Occipital lobe (tissue), 2 donors: ENCODE measurements around the gene RC3H2. TPM values are rescaled to one million over a fixed set of nuclear protein-coding genes. Genes with fewer than 3 reads are reported as not detected.
"Not testable (repeated sequence)": the region's sequence is repeated elsewhere in the genome, so short reads cannot be mapped to it uniquely, and the experiment has no call there.

Source experiments
- DNase-seq: peaks from one replicate; lab custom pipeline; 2025; lab: John Stamatoyannopoulos, UW
- total RNA-seq: library from RNA; depleted of rRNA; stranded (reverse); fragments of >200 nt; gene quantifications from one replicate; pipeline ENCODE4 v1.2.3, GENCODE V29; 2014

Gene RC3H2
- total RNA-seq, 1 donor from 2014 or later = 125 TPM

DNA sequence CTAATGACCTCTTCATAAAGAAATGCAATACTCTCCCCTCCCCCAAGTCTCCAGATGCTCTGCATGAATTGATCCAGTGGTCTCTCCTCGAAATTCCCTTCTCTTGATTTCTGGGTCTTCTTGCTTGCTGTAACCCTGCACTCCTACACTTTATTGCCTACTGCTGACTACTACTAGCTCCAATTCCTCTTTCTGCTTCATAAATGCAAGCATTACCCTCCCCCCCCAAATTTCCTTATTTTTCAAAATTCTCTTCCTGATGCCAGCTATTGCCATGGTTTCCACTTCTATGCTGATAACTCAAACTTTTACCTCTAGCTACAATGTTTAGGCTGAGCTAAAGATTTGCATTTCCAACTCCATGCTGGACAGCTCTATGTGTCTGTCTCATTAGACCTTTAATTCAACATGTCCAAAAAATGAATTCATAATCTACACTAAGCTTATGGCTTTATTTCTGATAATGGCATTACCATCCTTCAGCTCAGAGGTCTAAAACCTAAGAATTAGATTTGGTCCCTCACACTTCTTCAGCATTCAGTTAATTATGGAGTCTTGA is 24.7 kb upstream of the RC3H2 start:
- no peak for DNase-seq

DNA sequence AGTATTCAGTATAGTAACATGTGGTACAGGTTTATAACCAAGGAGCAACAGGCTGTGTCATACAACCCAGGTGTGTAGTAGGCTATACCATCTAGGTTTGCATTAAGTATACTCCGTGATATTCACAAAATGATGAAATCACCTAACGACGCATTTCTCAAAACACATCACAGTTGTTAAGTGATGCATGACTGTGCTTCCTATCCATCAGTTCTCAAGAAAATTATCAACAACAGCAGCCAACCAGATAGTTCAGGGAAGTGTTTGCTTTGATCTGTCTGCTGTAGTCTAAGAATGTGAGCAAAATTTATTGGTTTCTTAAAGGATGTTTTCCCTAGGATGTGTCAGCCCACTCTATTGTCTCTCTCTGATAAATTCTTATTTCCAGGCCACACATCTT is 18.8 kb upstream of the RC3H2 start:
- DNase-seq = no peak

DNA sequence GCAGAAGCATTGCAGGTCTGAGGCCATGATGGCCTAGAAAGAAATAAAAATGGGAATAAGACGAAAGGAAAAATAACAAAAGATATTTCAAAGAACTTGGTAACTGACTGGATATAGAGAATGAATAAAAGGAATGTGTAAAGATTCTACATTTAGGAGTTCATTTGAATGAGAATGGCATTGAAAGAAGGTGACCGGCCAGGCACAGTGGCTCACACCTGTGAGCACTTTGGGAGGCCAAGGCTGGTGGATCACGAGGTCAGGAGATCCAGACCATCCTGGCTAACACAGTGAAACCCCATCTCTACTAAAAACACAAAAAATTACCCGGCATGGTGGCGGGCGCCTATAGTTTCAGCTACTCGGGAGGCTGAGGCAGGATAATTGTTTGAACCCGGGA is 17.6 kb upstream of the RC3H2 start:
- no peak for DNase-seq

DNA sequence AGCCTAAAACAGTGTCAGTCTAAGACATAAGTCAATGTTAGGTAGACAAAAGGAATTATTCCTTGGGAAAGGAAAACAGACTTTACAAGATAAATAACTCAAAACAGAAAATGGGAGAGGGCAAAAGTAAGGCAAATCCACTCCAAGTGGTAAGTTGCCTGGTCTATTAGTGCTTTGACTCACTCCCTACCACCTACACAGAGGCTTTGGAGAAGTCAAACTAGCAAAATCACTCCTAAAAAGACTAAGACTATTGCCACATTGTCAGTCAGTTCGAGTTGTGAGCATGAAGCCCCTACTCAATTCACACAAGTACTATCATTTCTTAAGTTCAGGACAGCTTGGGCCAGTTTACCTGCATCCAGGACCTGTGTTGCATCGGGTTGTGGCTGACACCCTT is 13.2 kb upstream of the RC3H2 start:
- DNase-seq = no peak

DNA sequence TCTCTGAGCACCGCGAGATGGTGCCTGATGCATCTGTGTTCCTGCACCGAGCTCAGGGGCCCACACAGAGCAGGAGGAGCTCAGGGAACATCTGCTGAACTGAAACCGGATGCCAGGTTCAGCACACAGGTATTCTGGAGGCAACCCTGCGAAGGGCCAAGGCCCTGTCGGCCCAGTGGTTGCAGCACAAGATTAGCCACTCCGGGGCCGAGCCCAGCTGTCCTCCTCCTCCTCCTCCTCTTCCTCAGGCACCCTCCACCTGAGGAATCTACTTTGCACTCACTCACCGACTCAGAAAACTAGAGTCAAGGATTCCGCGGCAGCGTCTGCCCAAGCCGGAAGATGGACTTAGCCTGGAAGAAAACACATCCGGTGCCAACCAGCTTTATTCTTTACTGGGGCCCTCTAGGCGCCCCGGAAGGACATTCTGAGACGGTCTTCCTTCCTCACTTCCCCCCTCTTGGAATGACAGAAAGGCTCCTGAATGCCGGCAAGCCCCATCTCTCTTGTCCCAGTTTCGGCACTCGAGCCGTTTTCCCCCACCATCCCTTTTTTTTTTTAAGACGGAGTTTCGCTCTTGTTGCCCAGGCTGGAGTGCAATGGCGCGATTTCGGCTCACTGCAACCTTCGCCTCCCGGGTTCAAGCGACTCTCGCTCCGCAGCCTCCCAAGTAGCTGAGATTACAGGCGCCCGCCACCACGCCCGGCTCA is 8.0 kb upstream of the RC3H2 start, which contains the start of gene ZBTB6:
Gene ZBTB6 (minus strand): TSS at position 360 of the 710 bp plus-strand sequence. CDS start 1,251 bp downstream, outside the sequence.
- DNase-seq = peak; percentile 85

DNA sequence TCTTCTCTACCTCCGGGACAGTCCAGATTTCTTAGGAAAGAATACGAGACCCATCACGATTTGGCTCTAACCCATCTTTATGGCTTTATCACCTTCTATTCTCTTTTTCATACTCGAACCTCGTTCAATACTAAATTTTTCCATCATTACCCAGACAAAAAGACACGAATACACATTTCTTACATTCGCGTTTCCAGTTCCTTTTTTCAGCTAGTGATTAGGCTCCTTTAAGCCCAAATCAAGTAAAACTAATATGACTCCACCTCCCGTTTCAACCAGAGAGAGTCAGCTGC is 7.5 kb upstream of the RC3H2 start:
- no peak for DNase-seq

DNA sequence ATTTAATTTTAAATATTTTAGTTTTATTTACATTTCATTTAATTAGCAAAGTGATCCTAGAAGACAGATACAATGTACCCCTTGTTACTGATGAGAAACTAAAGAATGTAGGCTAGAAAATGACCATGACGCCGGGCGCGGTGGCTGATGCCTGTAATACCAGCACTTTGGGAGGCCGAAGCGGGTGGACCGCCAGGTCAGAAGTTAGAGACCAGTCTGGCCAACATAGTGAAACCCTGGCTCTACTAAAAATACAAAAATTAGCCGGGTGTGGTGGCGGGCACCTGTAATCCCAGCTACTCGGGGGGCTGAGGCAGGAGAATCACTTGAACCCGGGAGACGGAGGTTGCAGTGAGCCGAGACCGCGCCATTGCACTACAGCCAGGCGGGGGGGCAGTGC is 963 bp upstream of the RC3H2 start:
- DNase-seq = not testable (repeated sequence)

DNA sequence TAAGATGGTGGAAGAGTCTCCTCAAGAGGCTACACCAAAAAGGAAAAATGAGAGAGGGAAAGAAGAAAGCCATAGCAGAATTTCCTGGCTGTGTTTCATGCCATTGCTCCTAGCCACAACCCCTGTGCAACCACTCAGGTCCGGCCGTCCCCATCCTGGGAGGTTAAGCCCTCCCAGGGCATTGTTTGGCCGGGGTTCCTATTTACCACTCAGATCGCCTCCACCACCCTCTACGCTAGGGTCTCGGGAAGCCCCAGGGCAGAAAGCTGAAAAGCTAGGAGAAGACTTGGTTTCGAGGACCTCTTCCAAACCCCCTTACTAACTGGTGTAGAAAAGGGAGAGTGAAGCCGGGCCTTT is 715 bp downstream of the RC3H2 start:
- DNase-seq = no peak

DNA sequence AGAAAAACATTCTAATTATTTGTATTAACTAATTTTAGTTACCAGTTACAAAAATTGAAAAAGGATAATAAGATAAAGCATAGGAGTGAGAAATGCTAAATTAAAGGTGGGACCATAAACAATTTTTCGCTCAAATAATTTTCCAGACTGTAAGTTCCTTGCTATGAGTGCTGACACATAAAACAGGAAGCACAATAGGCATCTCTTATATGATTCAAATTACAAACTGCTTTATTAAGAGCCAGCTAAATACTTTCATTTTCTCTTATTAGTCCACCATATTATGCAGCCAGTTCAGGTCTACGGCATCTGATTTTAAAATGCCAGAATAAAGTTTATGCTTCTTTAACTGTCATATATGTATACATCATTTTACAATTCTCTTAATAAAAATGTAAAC is 4.4 kb downstream of the RC3H2 start:
- DNase-seq = no peak

DNA sequence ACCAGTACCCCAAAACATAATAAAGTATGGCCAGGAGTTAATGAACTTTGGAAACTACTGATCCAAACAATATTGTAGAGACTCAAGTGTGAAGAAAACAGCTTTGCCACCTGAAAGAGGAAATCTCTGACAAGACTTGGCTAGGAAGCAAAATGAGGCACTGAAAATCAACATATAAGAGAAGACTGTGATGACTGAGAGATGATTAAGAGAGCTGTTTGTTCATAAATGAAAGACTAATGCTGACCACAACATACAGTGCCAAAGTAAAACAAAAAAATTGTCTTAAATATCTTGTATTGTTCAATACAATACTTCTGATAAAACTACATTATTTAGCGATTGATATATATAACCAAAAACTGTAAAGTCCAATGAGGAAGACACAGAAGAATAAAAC is 7.2 kb downstream of the RC3H2 start:
- no peak for DNase-seq

DNA sequence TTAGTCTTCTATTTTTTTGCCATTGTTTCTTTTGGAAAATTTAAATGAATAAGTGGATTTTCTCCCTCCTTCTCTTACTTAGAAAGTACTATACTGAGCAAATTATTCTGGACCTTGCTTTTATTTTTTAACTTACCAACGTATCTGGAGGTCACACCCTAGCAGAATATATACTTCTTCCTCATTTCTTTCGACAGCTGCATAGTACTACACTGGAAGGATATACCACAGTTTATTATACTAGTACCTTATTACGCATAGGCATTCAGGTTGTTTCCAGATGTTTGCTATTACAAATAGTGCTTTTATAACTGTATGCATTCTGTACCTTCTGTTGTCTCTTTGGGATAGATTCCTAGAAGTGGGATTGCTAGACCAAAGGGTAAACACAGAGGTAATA is 16.7 kb downstream of the RC3H2 start:
- no peak for DNase-seq

DNA sequence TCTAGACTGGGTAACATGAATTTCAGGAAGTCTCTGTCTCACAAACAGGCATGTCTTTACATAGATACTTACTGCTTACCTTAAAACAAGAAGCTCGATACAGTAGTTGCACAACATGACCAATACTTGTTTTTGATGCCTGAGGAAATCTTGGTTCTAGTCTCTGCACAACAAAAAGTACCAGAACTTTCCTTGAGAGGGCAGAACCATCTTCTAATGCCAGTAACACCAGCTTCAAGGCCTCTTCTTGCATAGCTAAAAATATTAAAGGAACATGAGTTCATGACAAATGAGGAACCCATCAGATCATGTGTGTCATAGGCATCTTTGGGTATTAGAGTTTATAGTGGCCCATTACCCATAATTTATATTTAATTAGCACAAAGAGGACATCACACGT is 22.0 kb downstream of the RC3H2 start:
- no peak for DNase-seq

DNA sequence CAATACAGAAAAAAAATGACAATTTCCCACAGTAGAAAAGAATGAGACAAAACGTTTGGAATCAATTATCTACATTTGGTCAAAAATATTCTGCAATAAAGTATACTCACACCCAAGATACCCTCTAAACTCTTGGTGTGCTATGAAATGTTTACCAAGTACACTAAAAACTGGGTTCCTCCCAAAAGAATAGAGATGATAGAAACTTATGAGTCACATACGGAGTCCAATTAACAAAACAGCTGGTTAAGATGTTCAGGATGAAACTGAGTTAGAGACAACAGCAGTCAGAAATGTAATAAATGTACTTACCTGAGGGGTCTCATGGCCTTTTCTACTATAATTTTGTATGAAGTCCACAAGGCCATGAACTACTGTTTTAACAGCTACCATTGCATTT is 25.7 kb downstream of the RC3H2 start:
- DNase-seq = no peak

DNA sequence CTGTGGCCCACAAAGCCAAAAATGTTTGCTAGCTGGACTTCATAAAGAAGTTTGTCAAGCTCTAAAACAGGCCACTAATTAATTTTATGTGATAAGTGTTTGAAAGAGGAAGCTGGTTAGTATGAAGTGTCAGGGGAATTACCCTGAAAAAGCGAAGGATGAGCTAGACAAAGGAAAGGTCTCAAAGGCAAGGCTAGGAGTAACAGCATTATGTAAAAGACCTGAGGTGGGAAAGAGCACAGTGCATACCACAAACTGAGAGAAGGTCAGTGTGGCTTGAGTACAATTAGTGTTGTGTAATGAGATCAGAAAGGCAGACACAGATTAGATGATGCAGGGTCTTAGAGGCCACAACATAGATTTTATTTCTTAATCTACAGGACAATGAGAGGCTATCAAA is 29.6 kb downstream of the RC3H2 start:
- no peak for DNase-seq

DNA sequence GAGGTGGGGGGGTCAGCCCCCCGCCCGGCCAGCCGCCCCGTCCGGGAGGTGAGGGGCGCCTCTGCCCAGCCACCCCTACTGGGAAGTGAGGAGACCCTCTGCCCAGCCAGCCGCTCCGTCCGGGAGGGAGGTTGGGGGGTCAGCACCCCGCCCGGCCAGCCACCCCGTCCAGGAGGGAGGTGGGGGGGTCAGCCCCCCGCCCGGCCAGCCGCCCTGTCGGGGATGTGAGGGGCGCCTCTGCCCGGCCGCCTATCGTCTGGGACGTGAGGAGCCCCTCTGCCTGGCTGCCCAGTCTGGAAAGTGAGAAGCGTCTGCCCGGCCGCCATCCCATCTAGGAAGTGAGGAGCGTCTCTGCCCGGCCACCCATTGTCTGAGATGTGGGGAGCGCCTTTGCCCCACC is 37.9 kb downstream of the RC3H2 start:
- not testable (repeated sequence) for DNase-seq

DNA sequence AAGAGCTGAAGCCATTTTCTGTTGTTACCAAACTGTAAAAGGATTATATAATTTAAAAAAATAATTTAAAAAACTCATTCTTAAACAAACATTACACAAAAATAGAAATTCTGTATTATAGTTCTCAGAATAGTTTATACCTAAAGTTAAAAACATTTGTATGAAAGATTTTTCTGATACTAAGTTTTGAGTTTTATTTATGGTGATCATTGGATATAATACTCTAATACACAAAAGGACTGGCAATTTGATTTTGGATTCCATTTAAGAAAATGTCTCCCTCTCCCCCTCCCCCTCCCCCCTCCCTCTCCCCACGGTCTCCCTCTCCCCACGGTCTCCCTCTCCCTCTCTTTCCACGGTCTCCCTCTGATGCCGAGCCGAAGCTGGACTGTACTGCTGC is 39.1 kb downstream of the RC3H2 start:
- DNase-seq = no peak

DNA sequence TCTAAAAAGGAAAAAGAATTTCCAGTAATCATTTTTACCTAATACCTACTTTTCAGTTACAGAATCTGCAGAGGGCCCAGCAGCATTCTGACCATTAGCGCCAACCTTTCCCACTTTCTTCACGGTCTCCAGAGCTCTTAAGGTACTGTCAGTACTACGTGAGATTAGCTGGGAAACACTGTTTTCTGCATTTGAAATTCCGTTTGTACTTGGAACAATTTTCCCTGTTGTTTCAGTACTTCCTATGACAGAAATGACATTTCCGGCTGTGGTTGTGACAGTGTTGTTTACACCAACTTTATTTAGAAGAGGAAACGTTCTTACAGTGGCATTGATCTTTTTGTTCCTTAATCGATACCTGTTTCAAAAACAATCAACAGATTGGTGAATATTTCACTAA is 39.9 kb downstream of the RC3H2 start:
- DNase-seq = no peak

DNA sequence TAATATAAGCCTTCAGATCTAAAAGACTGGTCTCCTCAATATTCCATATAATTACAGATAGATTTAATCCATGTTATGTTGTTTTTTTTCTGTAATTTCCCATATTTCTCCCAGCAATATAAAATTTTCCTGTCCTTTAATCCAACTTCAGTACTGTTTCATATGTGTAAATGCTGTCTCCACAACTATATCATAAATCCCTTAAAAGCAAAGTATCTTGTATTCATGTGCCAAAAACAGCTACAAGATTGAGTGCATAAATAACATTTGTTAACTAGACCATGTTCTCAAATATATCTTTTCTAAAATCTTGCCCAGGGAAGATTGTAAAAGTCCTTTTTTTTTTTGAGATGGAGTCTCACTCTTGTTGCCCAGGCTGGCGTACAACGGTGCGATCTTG is 41.8 kb downstream of the RC3H2 start:
- DNase-seq = no peak

DNA sequence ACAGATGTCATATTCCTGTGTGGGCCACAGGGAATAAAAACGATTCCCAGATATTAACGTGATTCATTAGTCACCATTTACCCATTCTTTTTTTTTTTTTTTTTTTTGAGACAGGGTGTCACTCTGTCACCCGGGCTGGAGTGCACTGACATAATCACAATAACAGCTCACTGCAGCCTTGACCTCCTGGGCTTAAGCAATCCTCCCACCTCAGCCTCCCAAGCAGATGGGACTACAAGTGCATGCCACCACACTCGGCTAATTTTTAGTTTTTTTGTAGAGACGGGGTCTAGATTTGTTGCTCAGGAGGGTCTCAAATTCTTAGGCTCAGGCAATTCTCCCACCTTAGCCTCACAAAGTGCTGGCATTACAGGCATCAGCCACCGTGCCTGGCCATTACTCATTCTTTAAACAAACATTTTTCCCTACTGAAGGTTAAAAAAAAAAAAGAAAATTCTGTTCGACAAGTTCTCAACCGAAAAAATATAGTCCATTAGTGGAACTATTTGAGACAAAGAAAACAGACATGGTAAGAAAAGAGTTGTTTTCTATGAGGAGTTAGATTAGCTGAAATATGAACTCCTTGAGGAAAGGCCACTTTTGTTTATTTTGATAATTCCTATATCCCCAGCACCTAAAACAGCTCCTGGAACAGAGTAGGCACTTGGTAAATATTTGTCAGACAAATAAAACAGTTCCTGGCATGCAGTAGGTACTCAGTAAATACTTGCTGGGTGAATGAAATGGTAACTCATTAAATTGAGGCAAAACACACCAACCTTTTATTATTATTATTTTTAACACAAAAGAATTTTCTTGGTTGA is 44.6 kb downstream of the RC3H2 start:
- no peak for DNase-seq

DNA sequence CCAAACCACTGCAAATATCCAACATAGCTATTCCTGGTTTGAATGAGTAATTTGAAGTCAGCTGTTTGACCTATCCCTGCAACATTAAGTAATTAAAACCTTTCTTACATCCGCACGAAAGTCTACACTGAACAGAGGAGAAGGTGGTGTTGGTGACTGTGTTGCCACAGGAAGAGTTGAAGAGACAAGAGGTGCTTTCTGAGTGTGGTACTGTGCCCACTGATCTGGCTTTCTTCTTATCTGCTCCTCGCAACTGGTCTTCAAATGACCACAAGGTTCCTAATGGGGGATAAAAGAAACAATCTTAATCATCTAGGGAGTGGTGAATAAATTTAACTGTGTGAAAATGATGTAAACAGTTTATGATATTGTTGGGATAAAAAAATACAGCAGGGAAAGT is 47.3 kb downstream of the RC3H2 start:
- no peak for DNase-seq

DNA sequence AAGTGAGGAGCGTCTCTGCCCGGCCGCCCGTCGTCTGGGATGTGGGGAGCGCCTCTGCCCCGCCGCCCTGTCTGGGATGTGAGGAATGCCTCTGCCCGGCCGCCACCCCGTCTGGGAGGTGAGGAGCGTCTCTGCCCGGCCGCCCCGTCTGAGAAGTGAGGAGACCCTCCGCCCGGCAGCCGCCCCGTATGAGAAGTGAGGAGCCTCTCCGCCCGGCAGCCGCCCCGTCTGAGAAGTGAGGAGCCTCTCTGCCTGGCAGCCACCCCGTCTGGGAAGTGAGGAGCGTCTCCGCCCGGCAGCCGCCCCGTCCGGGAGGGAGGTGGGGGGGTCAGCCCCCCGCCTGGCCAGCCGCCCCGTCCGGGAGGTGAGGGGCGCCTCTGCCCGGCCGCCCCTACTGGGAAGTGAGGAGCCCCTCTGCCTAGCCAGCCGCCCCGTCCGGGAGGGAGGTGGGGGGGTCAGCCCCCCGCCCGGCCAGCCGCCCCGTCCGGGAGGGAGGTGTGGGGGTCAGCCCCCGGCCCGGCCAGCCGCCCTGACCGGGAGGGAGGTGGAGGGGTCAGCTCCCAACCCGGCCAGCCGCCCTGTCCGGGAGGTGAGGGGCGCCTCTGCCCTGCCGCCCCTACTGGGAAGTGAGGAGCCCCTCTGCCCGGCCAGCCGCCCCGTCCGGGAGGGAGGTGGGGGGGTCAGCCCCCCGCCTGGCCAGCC is 52.9 kb downstream of the RC3H2 start:
- DNase-seq = not testable (repeated sequence)

DNA sequence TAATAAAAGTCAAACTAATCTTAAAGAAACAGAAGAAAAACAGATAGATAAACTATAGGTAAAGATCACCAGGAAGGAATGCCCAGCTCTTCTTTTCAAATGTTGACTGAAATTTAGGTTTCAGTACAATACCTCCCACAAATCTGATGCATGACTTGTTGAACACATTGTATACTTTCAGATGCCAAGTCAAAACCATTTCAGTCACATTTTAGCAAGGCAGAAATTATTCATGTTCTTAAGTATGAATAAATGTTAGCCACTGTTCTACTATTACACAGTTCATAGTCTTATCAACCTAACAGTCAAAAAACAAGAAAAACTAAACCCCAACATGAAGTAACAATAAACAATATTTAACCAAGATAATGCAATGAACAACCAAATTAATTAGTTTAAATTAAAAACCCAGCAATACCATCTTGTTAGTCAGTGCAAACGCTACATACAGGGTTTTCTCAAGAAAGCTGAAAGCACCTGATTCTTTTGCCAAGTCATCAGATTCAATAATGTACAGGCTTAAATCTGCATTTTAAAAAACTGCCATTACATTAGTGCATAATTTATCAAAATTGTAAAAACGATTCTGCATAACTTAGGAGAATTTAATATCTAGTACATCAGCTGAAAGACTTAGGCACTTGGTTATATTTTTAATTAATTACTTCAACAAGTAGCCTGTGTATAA is 56.8 kb downstream of the RC3H2 start:
- no peak for DNase-seq
